ENCODE results near the gene MRPL17. TPM values are rescaled to one million over a fixed set of nuclear protein-coding genes. Genes with fewer than 3 reads are reported as not detected.

MRPL17 gene
- total RNA-seq, 1 experiment from 2014 or later: 75.0 TPM

DNA sequence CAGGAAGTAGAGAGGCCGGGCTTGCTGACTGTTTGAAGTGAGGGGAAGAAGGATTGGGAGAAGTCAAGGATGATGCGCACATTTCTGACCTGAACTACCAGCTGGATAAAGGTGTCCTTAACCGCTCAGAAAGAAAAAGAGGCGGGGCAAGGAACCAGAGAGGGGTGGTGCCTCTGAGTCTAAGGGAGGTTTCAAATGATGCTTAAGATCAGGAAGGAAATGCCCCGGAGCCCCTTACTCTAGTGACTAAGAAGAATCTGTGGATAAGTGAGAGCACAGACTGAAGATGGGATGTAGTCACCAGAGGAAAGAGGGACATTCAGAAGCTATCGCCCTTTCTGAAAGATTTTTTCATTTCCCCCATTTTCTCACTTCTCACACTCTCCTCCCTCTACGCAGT lies 40.2 kb downstream of the MRPL17 start:
- no peaks in the 10 kb centered on the region for H3K9me3 ChIP-seq (ENCODE audit: control insufficient read depth in 1 of 2, insufficient read depth in 1 of 2, low read depth in 1 of 2, low read length in 2 of 2)
- ChIA-PET CTCF (no interaction called here), RAD21 (ENCODE audit: low non-redundant PET in 1 of 2, low total read pairs in 2 of 2, uncharacterized antibody in 2 of 2, unreplicated experiment in 2 of 2) (no interaction called here), POLR2A (no interaction called here)
- no peaks in the 10 kb centered on the region; the same call in 1 of the 2 replicates for H3K27me3 ChIP-seq (ENCODE audit: insufficient read depth, low read length)
- no peaks in the 10 kb centered on the region for H4K20me1 ChIP-seq (ENCODE audit: insufficient read depth)
- intact Hi-C loops (cut with micrococcal nuclease): no loop called here
- TF ChIP-seq, protein P1, sequence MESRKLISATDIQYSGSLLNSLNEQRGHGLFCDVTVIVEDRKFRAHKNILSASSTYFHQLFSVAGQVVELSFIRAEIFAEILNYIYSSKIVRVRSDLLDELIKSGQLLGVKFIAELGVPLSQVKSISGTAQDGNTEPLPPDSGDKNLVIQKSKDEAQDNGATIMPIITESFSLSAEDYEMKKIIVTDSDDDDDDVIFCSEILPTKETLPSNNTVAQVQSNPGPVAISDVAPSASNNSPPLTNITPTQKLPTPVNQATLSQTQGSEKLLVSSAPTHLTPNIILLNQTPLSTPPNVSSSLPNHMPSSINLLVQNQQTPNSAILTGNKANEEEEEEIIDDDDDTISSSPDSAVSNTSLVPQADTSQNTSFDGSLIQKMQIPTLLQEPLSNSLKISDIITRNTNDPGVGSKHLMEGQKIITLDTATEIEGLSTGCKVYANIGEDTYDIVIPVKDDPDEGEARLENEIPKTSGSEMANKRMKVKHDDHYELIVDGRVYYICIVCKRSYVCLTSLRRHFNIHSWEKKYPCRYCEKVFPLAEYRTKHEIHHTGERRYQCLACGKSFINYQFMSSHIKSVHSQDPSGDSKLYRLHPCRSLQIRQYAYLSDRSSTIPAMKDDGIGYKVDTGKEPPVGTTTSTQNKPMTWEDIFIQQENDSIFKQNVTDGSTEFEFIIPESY (IDR thresholded peaks at IDR 0.05; ENCODE audit: extremely low read depth, insufficient replicate concordance, low read length): no peak
- TF ChIP-seq, protein P2, sequence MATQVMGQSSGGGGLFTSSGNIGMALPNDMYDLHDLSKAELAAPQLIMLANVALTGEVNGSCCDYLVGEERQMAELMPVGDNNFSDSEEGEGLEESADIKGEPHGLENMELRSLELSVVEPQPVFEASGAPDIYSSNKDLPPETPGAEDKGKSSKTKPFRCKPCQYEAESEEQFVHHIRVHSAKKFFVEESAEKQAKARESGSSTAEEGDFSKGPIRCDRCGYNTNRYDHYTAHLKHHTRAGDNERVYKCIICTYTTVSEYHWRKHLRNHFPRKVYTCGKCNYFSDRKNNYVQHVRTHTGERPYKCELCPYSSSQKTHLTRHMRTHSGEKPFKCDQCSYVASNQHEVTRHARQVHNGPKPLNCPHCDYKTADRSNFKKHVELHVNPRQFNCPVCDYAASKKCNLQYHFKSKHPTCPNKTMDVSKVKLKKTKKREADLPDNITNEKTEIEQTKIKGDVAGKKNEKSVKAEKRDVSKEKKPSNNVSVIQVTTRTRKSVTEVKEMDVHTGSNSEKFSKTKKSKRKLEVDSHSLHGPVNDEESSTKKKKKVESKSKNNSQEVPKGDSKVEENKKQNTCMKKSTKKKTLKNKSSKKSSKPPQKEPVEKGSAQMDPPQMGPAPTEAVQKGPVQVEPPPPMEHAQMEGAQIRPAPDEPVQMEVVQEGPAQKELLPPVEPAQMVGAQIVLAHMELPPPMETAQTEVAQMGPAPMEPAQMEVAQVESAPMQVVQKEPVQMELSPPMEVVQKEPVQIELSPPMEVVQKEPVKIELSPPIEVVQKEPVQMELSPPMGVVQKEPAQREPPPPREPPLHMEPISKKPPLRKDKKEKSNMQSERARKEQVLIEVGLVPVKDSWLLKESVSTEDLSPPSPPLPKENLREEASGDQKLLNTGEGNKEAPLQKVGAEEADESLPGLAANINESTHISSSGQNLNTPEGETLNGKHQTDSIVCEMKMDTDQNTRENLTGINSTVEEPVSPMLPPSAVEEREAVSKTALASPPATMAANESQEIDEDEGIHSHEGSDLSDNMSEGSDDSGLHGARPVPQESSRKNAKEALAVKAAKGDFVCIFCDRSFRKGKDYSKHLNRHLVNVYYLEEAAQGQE (IDR thresholded peaks at IDR 0.05; ENCODE audit: low read depth): no peak
- TF ChIP-seq EZH2 (IDR thresholded peaks at IDR 0.05): no peak
- TF ChIP-seq, protein P3, sequence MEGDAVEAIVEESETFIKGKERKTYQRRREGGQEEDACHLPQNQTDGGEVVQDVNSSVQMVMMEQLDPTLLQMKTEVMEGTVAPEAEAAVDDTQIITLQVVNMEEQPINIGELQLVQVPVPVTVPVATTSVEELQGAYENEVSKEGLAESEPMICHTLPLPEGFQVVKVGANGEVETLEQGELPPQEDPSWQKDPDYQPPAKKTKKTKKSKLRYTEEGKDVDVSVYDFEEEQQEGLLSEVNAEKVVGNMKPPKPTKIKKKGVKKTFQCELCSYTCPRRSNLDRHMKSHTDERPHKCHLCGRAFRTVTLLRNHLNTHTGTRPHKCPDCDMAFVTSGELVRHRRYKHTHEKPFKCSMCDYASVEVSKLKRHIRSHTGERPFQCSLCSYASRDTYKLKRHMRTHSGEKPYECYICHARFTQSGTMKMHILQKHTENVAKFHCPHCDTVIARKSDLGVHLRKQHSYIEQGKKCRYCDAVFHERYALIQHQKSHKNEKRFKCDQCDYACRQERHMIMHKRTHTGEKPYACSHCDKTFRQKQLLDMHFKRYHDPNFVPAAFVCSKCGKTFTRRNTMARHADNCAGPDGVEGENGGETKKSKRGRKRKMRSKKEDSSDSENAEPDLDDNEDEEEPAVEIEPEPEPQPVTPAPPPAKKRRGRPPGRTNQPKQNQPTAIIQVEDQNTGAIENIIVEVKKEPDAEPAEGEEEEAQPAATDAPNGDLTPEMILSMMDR (IDR thresholded peaks at IDR 0.05 in 2 of 3, conservative IDR thresholded peaks at IDR 0.05 in 1 of 3; ENCODE audit: borderline replicate concordance in 1 of 3, insufficient read depth in 1 of 3, low read depth in 2 of 3, low read length in 2 of 3): no peak
- peaks cover 0 to 1% of the 10 kb centered on the region in 2 experiments; a peak in 2 of 4 replicates for H3K4me1 ChIP-seq (ENCODE audit: control insufficient read depth in 1 of 2, insufficient read depth in 2 of 2, low read length in 2 of 2)
- ATAC-seq: no peak
- no peaks in the 10 kb centered on the region for H3K79me2 ChIP-seq (ENCODE audit: insufficient read depth, low read length)
- no peaks in the 10 kb centered on the region for H3K36me3 ChIP-seq (ENCODE audit: control insufficient read depth in 1 of 2, insufficient read depth in 2 of 2, low read length in 2 of 2)
- no peaks in the 10 kb centered on the region for H3K9me2 ChIP-seq (ENCODE audit: insufficient read depth)
- no peak for DNase-seq (ENCODE audit: low read depth, low spot score)
- H3K27ac ChIP-seq (ENCODE audit: low read depth, low read length): no peak overlapping the region
- no peak overlapping the region for H2AFZ ChIP-seq (ENCODE audit: low read depth, low read length, poor library complexity, severe bottlenecking)
- H3K4me2 ChIP-seq (ENCODE audit: low read length): no peak overlapping the region
- H3K9ac ChIP-seq (ENCODE audit: low read length): no peak overlapping the region
- H3K4me3 ChIP-seq (replicated peaks in 1 of 2; ENCODE audit: low read depth in 1 of 2, low read length in 2 of 2): no peak overlapping the region
- BruUV-seq (replicated peaks): no TSS peak
